GM21390 (cell line): ENCODE data around the gene IRF9.
"Not testable (repeated sequence)": the region's sequence is repeated elsewhere in the genome, so short reads cannot be mapped to it uniquely, and the experiment has no call there.

Source experiments
- ATAC-seq: cut with Tn5 transposase; IDR thresholded peaks from one replicate; pipeline ENCODE4 v1.9.1; 2021; ENCODE audit not compliant: unreplicated experiment

Gene IRF9

GRCh38 chr14:24192933-24193332 is 31.9 kb downstream of the IRF9 start:
- ATAC-seq, result no peak

GRCh38 chr14:24194186-24194872 is 33.3 kb downstream of the IRF9 start:
- ATAC-seq, result no peak

- no peak for ATAC-seq
These were observed 33.8 kb downstream of the IRF9 start for GRCh38 chr14:24194873-24195185.

- ATAC-seq, result peak; percentile 81
These were observed 34.4 kb downstream of the IRF9 start, which contains the start of gene TM9SF1 for GRCh38 chr14:24195186-24196070. TM9SF1 (minus strand) TSS chr14:24195441; CDS start chr14:24195019, 422 bp downstream.

GRCh38 chr14:24196071-24197055 is 35.3 kb downstream of the IRF9 start:
- peak; percentile 23 for ATAC-seq

- no peak for ATAC-seq
These were observed 36.0 kb downstream of the IRF9 start for GRCh38 chr14:24197056-24197450.

- ATAC-seq, result no peak
These were observed 37.9 kb downstream of the IRF9 start for GRCh38 chr14:24198814-24199524.

GRCh38 chr14:24202538-24202937 is 41.5 kb downstream of the IRF9 start:
- not testable (repeated sequence) for ATAC-seq

- ATAC-seq, result not testable (repeated sequence)
These were observed 42.3 kb downstream of the IRF9 start for GRCh38 chr14:24203249-24203886.

GRCh38 chr14:24204163-24205146 is 43.4 kb downstream of the IRF9 start:
- ATAC-seq, result no peak

- no peak for ATAC-seq
These were observed 45.4 kb downstream of the IRF9 start for GRCh38 chr14:24206260-24207103.

GRCh38 chr14:24207104-24207551 is 46.1 kb downstream of the IRF9 start:
- ATAC-seq, result no peak

GRCh38 chr14:24207625-24208024 is 46.6 kb downstream of the IRF9 start:
- no peak for ATAC-seq

GRCh38 chr14:24211311-24211710 is 50.2 kb downstream of the IRF9 start:
- ATAC-seq, result no peak

GRCh38 chr14:24212924-24213865 is 52.1 kb downstream of the IRF9 start, which contains the start of gene CHMP4A:
CHMP4A (minus strand) TSS chr14:24213488; CDS start chr14:24213439, 49 bp downstream.
- peak; percentile 78 for ATAC-seq

- ATAC-seq, result no peak
These were observed 53.0 kb downstream of the IRF9 start for GRCh38 chr14:24213866-24214662.
